H1 (cell line): ENCODE results near the gene IGFL2. TPM values are rescaled to one million over a fixed set of nuclear protein-coding genes. Genes with fewer than 3 reads are reported as not detected.

Source experiments
- CTCF ChIA-PET: fragments of 300-600 bp; sonication (Branson Sonifier 250); formaldehyde crosslinking; loops from one replicate; lab custom pipeline; 2021; ENCODE audit not compliant: partially characterized antibody; lab: Charles Lee
- POLR2A ChIA-PET: fragments of 300-600 bp; sonication (Branson Sonifier 250); formaldehyde crosslinking; loops from one replicate; lab custom pipeline; 2021; ENCODE audit warnings: inconsistent platforms; ENCODE audit not compliant: partially characterized antibody; lab: Charles Lee
- DNase-seq, 2 experiments: peaks; one replicate each; pipeline versions ENCODE4 v3.0.0 to v3.0.0-alpha.2; 2010 to 2022; ENCODE audit warnings: low spot score in 2 of 2, low read depth in 1 of 2, mixed read lengths in 1 of 2
- FAIRE-seq: peaks from 2 replicates; lab custom pipeline; 2011; peaks lifted over from hg19 to GRCh38; lab: Jason Lieb, UNC
- H2AFZ ChIP-seq: 2 replicates; pipeline ENCODE4 v1.8.1; 2012; ENCODE audit warnings: low read length, inconsistent platforms
- H2AK5ac ChIP-seq: 2 replicates; pipeline ENCODE4 v1.6.1; 2013; ENCODE audit warnings: low read depth, low read length
- H2BK120ac ChIP-seq: replicated peaks from 2 replicates; pipeline ENCODE3; 2013; ENCODE audit warnings: low read depth, low read length, inconsistent platforms
- H2BK12ac ChIP-seq: 2 replicates; pipeline ENCODE4 v1.6.1; 2013; ENCODE audit warnings: low read depth, low read length
- H2BK15ac ChIP-seq: 2 replicates; pipeline ENCODE4 v1.6.1; 2013; ENCODE audit warnings: low read length
- H2BK20ac ChIP-seq: 2 replicates; pipeline ENCODE4 v1.6.1; 2013; ENCODE audit warnings: low read length
- H2BK5ac ChIP-seq: 2 replicates; pipeline ENCODE4 v1.6.1; 2013; ENCODE audit warnings: low read depth, low read length
- H3K14ac ChIP-seq: 2 replicates; pipeline ENCODE4 v1.6.1; 2013; ENCODE audit warnings: inconsistent platforms; ENCODE audit not compliant: insufficient read length
- H3K18ac ChIP-seq: 2 replicates; pipeline ENCODE4 v1.6.1; 2013; ENCODE audit warnings: low read length; ENCODE audit errors: extremely low read depth
- H3K23ac ChIP-seq: 2 replicates; pipeline ENCODE4 v1.6.1; 2013; ENCODE audit warnings: inconsistent platforms; ENCODE audit not compliant: insufficient read length
- H3K23me2 ChIP-seq: 2 replicates; pipeline ENCODE4 v1.6.1; 2013; ENCODE audit warnings: low read depth, low read length
- H3K27ac ChIP-seq: 2 replicates; pipeline ENCODE4 v1.6.1; 2011; ENCODE audit warnings: low read depth, low read length, inconsistent platforms
- H3K27me3 ChIP-seq, 4 experiments: replicated peaks in 1 of 4; 1 replicate in 1 of 4; 2 replicates in 3 of 4; pipeline versions ENCODE4 v1.6.1 to v1.8.1; 2011 to 2013; ENCODE audit warnings: low read length in 3 of 4, mild to moderate bottlenecking in 3 of 4, inconsistent platforms in 2 of 4, mixed read lengths in 2 of 4, moderate library complexity in 1 of 4; ENCODE audit not compliant: control insufficient read depth in 3 of 4, insufficient read depth in 3 of 4; ENCODE audit errors: extremely low read depth in 1 of 4
- H3K36me3 ChIP-seq, 4 experiments: 2 replicates each; pipeline versions ENCODE4 v1.6.1 to v1.8.1; 2011 to 2013; ENCODE audit warnings: mild to moderate bottlenecking in 4 of 4, low read length in 3 of 4, moderate library complexity in 2 of 4, control low read depth in 1 of 4, inconsistent platforms in 1 of 4; ENCODE audit not compliant: insufficient read depth in 4 of 4, control insufficient read depth in 2 of 4
- H3K4ac ChIP-seq: replicated peaks from 2 replicates; pipeline ENCODE3; 2013; ENCODE audit warnings: low read length, low read depth, mixed read lengths, inconsistent platforms; ENCODE audit not compliant: insufficient read length
- H3K4me1 ChIP-seq, 4 experiments: replicated peaks in 1 of 4; 1 replicate in 1 of 4; 2 replicates in 3 of 4; pipeline versions ENCODE4 v1.6.1 to v1.8.1; 2011 to 2013; ENCODE audit warnings: low read length in 3 of 4, inconsistent platforms in 2 of 4, mixed read lengths in 1 of 4; ENCODE audit not compliant: insufficient read depth in 4 of 4, control insufficient read depth in 3 of 4
- H3K4me2 ChIP-seq, 2 experiments: 2 replicates each; pipeline versions ENCODE4 v1.6.1 to v1.8.1; 2011 to 2013; ENCODE audit warnings: low read depth in 2 of 2, low read length in 2 of 2, control low read depth in 1 of 2, inconsistent platforms in 1 of 2, mild to moderate bottlenecking in 1 of 2; ENCODE audit not compliant: insufficient read depth in 1 of 2
- H3K4me3 ChIP-seq, 4 experiments: fragments of 200-600, 300-600 bp in 1 of 4; sonication (generic), shearing (Covaris generic), sonication (Bioruptor Twin) in 1 of 4; 2 replicates each; pipeline versions ENCODE4 v1.5.1 to v1.8.1; 2011 to 2016; ENCODE audit warnings: low read length in 4 of 4, low read depth in 3 of 4, control low read depth in 2 of 4, inconsistent platforms in 2 of 4, mild to moderate bottlenecking in 2 of 4, mixed read lengths in 1 of 4, moderate library complexity in 1 of 4; ENCODE audit not compliant: insufficient read depth in 2 of 4; ENCODE audit errors: extremely low read depth in 1 of 4
- H3K56ac ChIP-seq: replicated peaks from 2 replicates; pipeline ENCODE3; 2013; ENCODE audit warnings: low read depth, mild to moderate bottlenecking, mixed read lengths, low read length, inconsistent platforms; ENCODE audit not compliant: insufficient read length
- H3K79me1 ChIP-seq: 2 replicates; pipeline ENCODE4 v1.6.1; 2013; ENCODE audit warnings: low read depth, low read length, control low read depth
- H3K79me2 ChIP-seq, 2 experiments: 2 replicates each; pipeline versions ENCODE4 v1.6.1 to v1.8.1; 2012 to 2013; ENCODE audit warnings: low read length in 2 of 2, mild to moderate bottlenecking in 2 of 2, inconsistent platforms in 1 of 2; ENCODE audit not compliant: insufficient read depth in 2 of 2, control insufficient read depth in 1 of 2
- H3K9ac ChIP-seq, 4 experiments: replicated peaks in 1 of 4; 1 replicate in 1 of 4; 2 replicates in 3 of 4; pipeline versions ENCODE4 v1.6.1 to v1.8.1; 2011 to 2013; ENCODE audit warnings: low read depth in 3 of 4, low read length in 3 of 4, control low read depth in 2 of 4, mild to moderate bottlenecking in 2 of 4, moderate library complexity in 2 of 4, inconsistent platforms in 1 of 4; ENCODE audit errors: extremely low read depth in 1 of 4
- H3K9me3 ChIP-seq, 2 experiments: 2 replicates each; pipeline versions ENCODE4 v1.6.1 to v1.8.1; 2012 to 2013; ENCODE audit warnings: mild to moderate bottlenecking in 2 of 2, moderate library complexity in 2 of 2, control low read depth in 1 of 2, inconsistent platforms in 1 of 2, low read depth in 1 of 2, low read length in 1 of 2, mixed read lengths in 1 of 2; ENCODE audit not compliant: insufficient read depth in 2 of 2
- H4K20me1 ChIP-seq, 2 experiments: replicated peaks in 1 of 2; 2 replicates each; pipeline versions ENCODE3 to v1.8.1; 2011 to 2013; ENCODE audit warnings: inconsistent platforms in 2 of 2, low read length in 2 of 2, mild to moderate bottlenecking in 1 of 2; ENCODE audit not compliant: insufficient read depth in 2 of 2, control insufficient read depth in 1 of 2
- H4K5ac ChIP-seq: 2 replicates; pipeline ENCODE4 v1.6.1; 2013; ENCODE audit warnings: low read length, low read depth, mixed read lengths, inconsistent platforms; ENCODE audit not compliant: insufficient read length
- H4K8ac ChIP-seq: 2 replicates; pipeline ENCODE4 v1.8.0; 2013; ENCODE audit warnings: mild to moderate bottlenecking, moderate library complexity, low read length, inconsistent platforms; ENCODE audit not compliant: insufficient read depth; ENCODE audit errors: extremely low read depth
- H4K91ac ChIP-seq: replicated peaks from 2 replicates; pipeline ENCODE3; 2013; ENCODE audit warnings: low read length, mixed read lengths, inconsistent platforms; ENCODE audit not compliant: insufficient read length
- BCL11A ChIP-seq, 2 experiments: IDR thresholded peaks; one replicate each; pipeline ENCODE4 v1.6.1; 2011; ENCODE audit warnings: low read depth in 2 of 2, low read length in 2 of 2, mild to moderate bottlenecking in 2 of 2
- CTBP2 ChIP-seq: IDR thresholded peaks from 2 replicates; pipeline ENCODE4 v1.7.0; 2011; ENCODE audit warnings: borderline replicate concordance, mild to moderate bottlenecking, moderate library complexity, mixed read lengths, low read length; ENCODE audit not compliant: insufficient read depth, insufficient read length
- EGR1 ChIP-seq: IDR thresholded peaks from 2 replicates; pipeline ENCODE4 v1.6.1; 2011; ENCODE audit warnings: low read depth, low read length, borderline replicate concordance
- FOSL1 ChIP-seq: IDR thresholded peaks from 2 replicates; pipeline ENCODE4 v1.6.1; 2011; ENCODE audit warnings: mild to moderate bottlenecking, low read depth, low read length, moderate library complexity; ENCODE audit not compliant: insufficient read depth
- NRF1 ChIP-seq: IDR thresholded peaks from 2 replicates; pipeline ENCODE4 v1.6.1; 2011; ENCODE audit warnings: mild to moderate bottlenecking, low read depth, low read length, improper control_type of control experiment
- POLR2AphosphoS5 ChIP-seq: IDR thresholded peaks from 2 replicates; pipeline ENCODE4 v1.6.1; 2011; ENCODE audit warnings: low read depth, low read length
- POU5F1 ChIP-seq: IDR thresholded peaks from 2 replicates; pipeline ENCODE4 v1.6.1; 2011; ENCODE audit warnings: low read depth, mild to moderate bottlenecking, low read length, moderate library complexity
- RNF2 ChIP-seq: fragments of 200-900, 300-1000 bp; sonication (generic); IDR thresholded peaks from 2 replicates; pipeline ENCODE4 v1.7.1; 2016; ENCODE audit warnings: borderline replicate concordance, low read depth, mild to moderate bottlenecking, antibody characterized with exemption, low read length; ENCODE audit not compliant: poor library complexity, severe bottlenecking; ENCODE audit errors: missing control alignments
- SIN3A ChIP-seq, 2 experiments: IDR thresholded peaks in 1 of 2; conservative IDR thresholded peaks in 1 of 2; 2 replicates each; pipeline ENCODE4 v1.6.1; 2011 to 2012; ENCODE audit warnings: low read length in 2 of 2, improper control_type of control experiment in 1 of 2, low read depth in 1 of 2, mild to moderate bottlenecking in 1 of 2
- SIX5 ChIP-seq: IDR thresholded peaks from 2 replicates; pipeline ENCODE4 v1.6.1; 2011; ENCODE audit warnings: mild to moderate bottlenecking, low read depth, low read length
- SRF ChIP-seq: IDR thresholded peaks from 2 replicates; pipeline ENCODE4 v1.6.1; 2011; ENCODE audit warnings: mild to moderate bottlenecking, low read depth, low read length, moderate library complexity
- TAF7 ChIP-seq: optimal IDR thresholded peaks from 2 replicates; pipeline ENCODE3; 2011; ENCODE audit warnings: low read depth, mild to moderate bottlenecking, inconsistent platforms, low read length, moderate library complexity, borderline replicate concordance
- TBP ChIP-seq: IDR thresholded peaks from 2 replicates; pipeline ENCODE4 v1.6.1; 2011; ENCODE audit warnings: low read depth, low read length, improper control_type of control experiment
- TCF12 ChIP-seq: IDR thresholded peaks from 2 replicates; pipeline ENCODE4 v1.6.1; 2011; ENCODE audit warnings: low read depth, mild to moderate bottlenecking, low read length
- WGBS, 2 experiments: shearing (Covaris generic) in 1 of 2; methylation state at CpG; one replicate each; pipeline versions ENCODE4 v1.1.6 to v1.1.7; 2013 to 2015; ENCODE audit warnings: low lambda C conversion rate in 2 of 2, mixed read lengths in 2 of 2, inconsistent platforms in 1 of 2, low coverage in 1 of 2, missing lambda C conversion rate in 1 of 2; ENCODE audit not compliant: insufficient replicate concordance in 2 of 2, insufficient coverage in 1 of 2, insufficient read length in 1 of 2; ENCODE audit errors: extremely low coverage in 1 of 2, missing lambda C conversion rate in 1 of 2; 5-methylcytosine and 5-hydroxymethylcytosine counted together
- polyA plus RNA-seq, 7 experiments: library from polyadenylated mRNA; depleted of rRNA in 3 of 7; stranded (reverse) in 5 of 7; unstranded in 2 of 7; fragments of >200 nt in 5 of 7; fragments of 200-250 nt in 2 of 7; gene quantifications; 1 replicate in 5 of 7; 2 replicates in 1 of 7; 4 replicates in 1 of 7; pipeline versions ENCODE4 v1.2.1 to v1.2.3, GENCODE V29; 2011 to 2013; ENCODE audit warnings: missing spikeins in 2 of 7, mixed read lengths in 2 of 7
- total RNA-seq: library from RNA; stranded (reverse); fragmentation: NEBNext Ultra II Directional; extraction: Animal tissue kit (Norgen Biotek cat#: 25700); gene quantifications from 2 replicates; pipeline ENCODE4 v1.2.1, GENCODE V29; 2021

IGFL2 gene
- total and polyA plus RNA-seq, 2 of the 8 experiments (the other 6 are each of a cell fraction or from before 2014, with no cell fraction given) = not detected

- Histone ChIP-seq H2BK15ac (peak overlapping the region; percentile 72; the same call in 1 of the 2 replicates), H2AK5ac (no peak overlapping the region), H3K4me2 (no peak overlapping the region), H3K56ac (no peak overlapping the region), H2BK12ac (no peak overlapping the region), H3K4me1 (no peaks in the 10 kb centered on the region), H3K18ac (no peak overlapping the region), H3K36me3 (no peaks in the 10 kb centered on the region), H3K4me3 (no peak overlapping the region), H3K79me1 (no peaks in the 10 kb centered on the region), H3K14ac (no peak overlapping the region), H2BK20ac (no peak overlapping the region), H4K5ac (no peak overlapping the region), H3K27ac (no peak overlapping the region), H4K20me1 (no peaks in the 10 kb centered on the region), H3K4ac (no peak overlapping the region), H2AFZ (no peak overlapping the region), H3K23me2 (no peaks in the 10 kb centered on the region), H3K27me3 (no peaks in the 10 kb centered on the region), H3K79me2 (no peaks in the 10 kb centered on the region), H3K23ac (no peak overlapping the region), H4K91ac (no peak overlapping the region), H3K9me3 (no peaks in the 10 kb centered on the region), H4K8ac (no peak overlapping the region), H2BK120ac (no peak overlapping the region), H2BK5ac (no peak overlapping the region), H3K9ac (no peak overlapping the region)
- DNase-seq = no peak
- no peak for FAIRE-seq
- WGBS, 2 experiments = 92% methylated on average over 3 of the region's 3 CpGs; no CpG with 5 or more reads in 1 of the 2 experiments
- CTCF ChIA-PET = interaction anchor here (0.7 to 4.9 kb wide), 3 partner anchors 73 to 163 kb away, joined by 4 to 143 read pairs (median 5); no protein-coding TSS in a partner anchor
- POLR2A ChIA-PET = interaction anchor here (0.9 to 1.0 kb wide), 2 partner anchors 17 to 114 kb away, joined by 3 read pairs; no protein-coding TSS in a partner anchor
- no peak for TF ChIP-seq BCL11A (IDR thresholded peaks at IDR 0.05; ENCODE audit: low read depth in 2 of 2, low read length in 2 of 2)
- TF ChIP-seq SRF = no peak
- no peak for TF ChIP-seq TCF12
- no peak for TF ChIP-seq RNF2
- TF ChIP-seq TBP = no peak
- no peak for TF ChIP-seq CTBP2
- no peak for TF ChIP-seq FOSL1
- TF ChIP-seq SIN3A (conservative IDR thresholded peaks at IDR 0.05 in 1 of 2, IDR thresholded peaks at IDR 0.05 in 1 of 2; ENCODE audit: low read depth in 1 of 2, low read length in 2 of 2) = no peak
- TF ChIP-seq SIX5 = no peak
- no peak for TF ChIP-seq TAF7
- no peak for TF ChIP-seq POU5F1
- no peak for TF ChIP-seq NRF1
- no peak for TF ChIP-seq EGR1
- TF ChIP-seq POLR2AphosphoS5 = no peak
Observed at GRCh38 chr19:46191972-46192371, 43.9 kb downstream of the IGFL2 start.
